HFFc6 (cell line): ENCODE measurements around the gene PLD1. TPM values are rescaled to one million over a fixed set of nuclear protein-coding genes. Genes with fewer than 3 reads are reported as not detected.
A peak's percentile ranks its signal among the peaks of the same experiment; 100 is the strongest.

Experiments used
- DNase-seq: peaks from one replicate; pipeline ENCODE4 v3.0.0-alpha.2; 2018
- H3K27ac Mint-ChIP-seq: 2 replicates; pipeline ENCODE4 v1.8.0; 2020; ENCODE audit warnings: mild to moderate bottlenecking, mixed read lengths
- H3K27me3 Mint-ChIP-seq: 2 replicates; pipeline ENCODE4 v1.8.0; 2021; ENCODE audit warnings: mild to moderate bottlenecking, moderate library complexity, mixed read lengths; ENCODE audit not compliant: insufficient read depth
- H3K36me3 Mint-ChIP-seq: 2 replicates; pipeline ENCODE4 v1.8.0; 2021; ENCODE audit warnings: low read depth, mixed read lengths
- H3K4me1 Mint-ChIP-seq: 2 replicates; pipeline ENCODE4 v1.8.0; 2020; ENCODE audit warnings: low read depth, mixed read lengths
- H3K4me3 Mint-ChIP-seq: 2 replicates; pipeline ENCODE4 v1.8.0; 2020; ENCODE audit warnings: mild to moderate bottlenecking, moderate library complexity, mixed read lengths
- H3K9me3 Mint-ChIP-seq: 2 replicates; pipeline ENCODE4 v1.8.0; 2020; ENCODE audit warnings: mild to moderate bottlenecking, mixed read lengths
- CTCF ChIP-seq: fragments of 200-600 bp; sonication (generic); IDR thresholded peaks from 2 replicates; pipeline ENCODE4 v1.5.0; 2021; ENCODE audit warnings: antibody characterized with exemption, mild to moderate bottlenecking
- total RNA-seq, 6 experiments: library from RNA; stranded (reverse); fragmentation: NEBNext Ultra II Directional; extraction: Animal tissue kit (Norgen Biotek cat#: 25700); gene quantifications; 2 replicates in 1 of 6; 3 replicates in 5 of 6; pipeline ENCODE4 v1.2.3, GENCODE V29; 2021

Gene PLD1
- total RNA-seq, 6 experiments from 2014 or later = 4.1 to 6.0 (median 5.3) TPM

DNA sequence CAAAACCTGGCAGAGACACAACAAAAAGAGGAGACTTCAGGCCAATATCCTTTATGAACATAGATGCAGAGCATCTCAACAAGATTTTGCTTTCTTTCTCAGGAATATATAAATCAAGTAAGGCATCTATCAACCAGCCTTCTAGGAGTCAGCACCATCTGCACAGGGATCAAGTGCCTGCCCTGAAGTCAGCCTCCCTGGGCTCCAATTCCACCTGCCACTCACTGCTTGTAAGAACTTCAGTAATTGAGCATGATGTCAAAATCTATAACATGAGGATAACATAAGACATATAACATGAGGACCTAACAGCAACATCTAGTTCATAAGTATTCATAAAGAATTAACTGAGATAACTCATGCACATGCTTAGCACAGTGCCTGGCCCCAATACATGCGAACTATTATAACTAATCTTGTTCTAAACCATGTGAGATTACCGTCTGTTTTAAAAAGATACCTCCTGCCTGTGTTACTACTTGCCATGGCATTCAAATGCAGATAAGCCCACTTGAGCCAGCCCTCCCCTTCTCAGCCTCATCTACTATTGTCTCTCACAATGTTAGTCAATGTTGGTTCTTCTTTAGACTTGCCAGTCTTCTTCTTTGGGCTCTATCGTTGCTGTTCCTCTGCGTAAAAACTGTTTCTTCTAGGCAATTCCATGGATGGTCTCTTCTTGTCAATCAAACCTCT is 91.6 kb downstream of the PLD1 start:
- Mint-ChIP-seq H3K4me3 (no peak overlapping the region), H3K27me3 (no peaks in the 10 kb centered on the region), H3K9me3 (peaks cover 18% of the 10 kb centered on the region), H3K4me1 (peaks cover 5% of the 10 kb centered on the region; the same call in 1 of the 2 replicates), H3K36me3 (peaks cover 16% of the 10 kb centered on the region), H3K27ac (no peak overlapping the region)
- DNase-seq = no peak
- no peak for TF ChIP-seq CTCF

- no peak overlapping the region for H3K4me3 Mint-ChIP-seq
- peaks cover 16% of the 10 kb centered on the region for H3K36me3 Mint-ChIP-seq
- peaks cover 18% of the 10 kb centered on the region for H3K9me3 Mint-ChIP-seq
- H3K27me3 Mint-ChIP-seq = 0 out of 2 replicates have a peak, but pooled peaks cover 2% of the 10 kb centered on the region
- DNase-seq = no peak
- no peak overlapping the region for H3K27ac Mint-ChIP-seq
- TF ChIP-seq CTCF = no peak
- H3K4me1 Mint-ChIP-seq = peaks cover 25% of the 10 kb centered on the region
Measured at GRCh38 chr3:171715155-171715554, 95.1 kb downstream of the PLD1 start.

DNA sequence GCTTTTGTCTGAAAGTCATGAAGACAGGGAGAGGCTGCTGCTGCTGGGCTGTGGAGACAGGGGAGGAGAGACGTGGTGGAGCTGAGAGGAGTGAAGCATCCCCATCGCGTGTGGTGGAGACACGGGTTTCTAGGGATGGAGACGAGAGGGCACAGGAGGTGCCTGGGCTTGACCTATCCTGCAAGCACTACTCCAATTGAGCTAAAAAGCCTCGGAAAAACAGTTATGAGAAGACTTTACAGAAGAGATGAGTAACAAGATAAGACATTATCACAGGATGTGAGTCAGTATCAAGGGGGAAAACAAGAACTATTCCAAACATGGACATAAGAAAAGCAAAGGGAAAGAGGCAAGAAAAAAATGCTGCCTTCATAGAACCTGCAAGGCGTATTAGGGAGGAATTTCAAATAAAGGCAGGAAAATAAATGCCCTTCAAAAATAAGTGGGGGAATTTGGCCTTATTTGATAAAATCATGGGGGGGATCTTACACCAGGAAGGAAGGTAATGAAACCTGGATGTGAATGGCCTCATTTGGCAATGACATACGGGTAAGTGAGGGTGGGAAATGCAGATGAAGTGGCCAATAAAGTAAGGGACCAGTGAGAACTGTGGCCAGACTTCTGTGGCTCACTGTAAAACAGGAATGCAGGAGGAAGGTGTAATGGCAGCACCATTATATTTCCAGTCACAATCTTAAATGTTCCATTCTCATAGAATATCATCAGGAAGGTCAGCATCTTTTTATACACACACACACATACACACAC is 97.9 kb downstream of the PLD1 start:
- Mint-ChIP-seq H3K36me3 (peaks cover 16% of the 10 kb centered on the region), H3K27ac (peak overlapping the region; percentile 93), H3K9me3 (peaks cover 18% of the 10 kb centered on the region), H3K27me3 (0 out of 2 replicates have a peak, but pooled peaks cover 2% of the 10 kb centered on the region), H3K4me3 (peak overlapping the region; percentile 80), H3K4me1 (peaks cover 25% of the 10 kb centered on the region)
- no peak for TF ChIP-seq CTCF
- peak; percentile 59 for DNase-seq

DNA sequence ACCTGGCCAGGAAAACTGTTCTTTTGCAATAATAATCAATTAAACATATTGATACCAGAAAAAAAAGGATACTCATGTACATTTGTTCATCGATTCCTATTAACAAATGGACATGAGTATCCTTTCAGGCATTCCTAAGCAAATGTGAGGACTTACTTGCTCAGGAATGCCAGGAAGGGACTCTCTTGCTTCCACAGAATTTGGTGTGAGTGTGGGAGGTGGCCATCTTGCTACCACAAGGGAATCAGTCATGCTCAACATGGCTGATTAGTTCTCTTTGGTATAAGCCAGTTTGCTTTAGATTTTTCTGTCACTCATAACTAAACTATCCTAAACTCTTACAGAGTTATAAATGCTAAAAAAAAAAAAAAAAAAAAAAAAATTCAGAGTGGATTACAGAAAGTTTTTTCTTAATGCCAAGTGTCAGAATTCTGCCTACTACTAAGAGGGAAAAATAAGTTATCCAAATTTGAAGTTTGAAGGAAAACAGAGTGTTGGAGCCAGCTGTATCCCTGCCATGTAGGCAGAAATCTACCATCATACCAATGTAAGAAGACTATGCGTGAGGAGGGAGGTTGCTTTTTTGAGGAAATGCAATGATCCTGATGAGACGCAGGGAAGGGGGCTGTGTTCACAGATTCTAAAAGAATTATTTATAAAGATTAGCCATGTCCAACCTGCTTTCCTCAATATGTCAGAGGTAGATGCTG is 98.7 kb downstream of the PLD1 start:
- H3K4me3 Mint-ChIP-seq = peak overlapping the region; percentile 80
- no peak for TF ChIP-seq CTCF
- peaks cover 25% of the 10 kb centered on the region for H3K4me1 Mint-ChIP-seq
- H3K36me3 Mint-ChIP-seq = peaks cover 13% of the 10 kb centered on the region
- peak overlapping the region; percentile 93 for H3K27ac Mint-ChIP-seq
- H3K9me3 Mint-ChIP-seq = peaks cover 16% of the 10 kb centered on the region
- 0 out of 2 replicates have a peak, but pooled peaks cover 2% of the 10 kb centered on the region for H3K27me3 Mint-ChIP-seq
- DNase-seq = peak; percentile 29

- Mint-ChIP-seq H3K36me3 (peaks cover 4% of the 10 kb centered on the region), H3K27ac (no peak overlapping the region), H3K9me3 (peaks cover 4% of the 10 kb centered on the region), H3K4me3 (no peak overlapping the region), H3K4me1 (peaks cover 25% of the 10 kb centered on the region), H3K27me3 (0 out of 2 replicates have a peak, but pooled peaks cover 2% of the 10 kb centered on the region)
- no peak for DNase-seq
- TF ChIP-seq CTCF = no peak
Measured at GRCh38 chr3:171710359-171710758, 99.9 kb downstream of the PLD1 start.
